Activated T-cell treated with anti-CD3 and anti-CD28 coated beads, Interleukin-2, amount 50 U/mL, for 72 hours (primary cell): ENCODE results near the gene HCRTR1. TPM values are rescaled to one million over a fixed set of nuclear protein-coding genes. Genes with fewer than 3 reads are reported as not detected.

Experiments
- ATAC-seq, 2 donors: fragments of 150-1000 bp; cut with Tn5 transposase; replicated peaks in 1 of 2; 2 replicates each; pipeline ENCODE4 v1.10.0; 2021; ENCODE audit warnings: moderate library complexity in 2 of 2, mild to moderate bottlenecking in 1 of 2
- DNase-seq, 2 donors: peaks; one replicate each; pipeline ENCODE4 v3.0.0; 2021 to 2022; ENCODE audit warnings: mixed read lengths in 1 of 2
- H3K27ac Mint-ChIP-seq: one replicate; pipeline ENCODE4 v1.8.0; 2022; ENCODE audit warnings: mild to moderate bottlenecking, moderate library complexity, mixed read lengths
- H3K27me3 Mint-ChIP-seq: one replicate; pipeline ENCODE4 v1.8.0; 2022; ENCODE audit warnings: low read depth, mixed read lengths
- H3K36me3 Mint-ChIP-seq, 2 donors: one replicate each; pipeline ENCODE4 v1.8.0; 2022; ENCODE audit warnings: mixed read lengths in 2 of 2, mild to moderate bottlenecking in 1 of 2; ENCODE audit not compliant: insufficient read depth in 2 of 2
- H3K4me1 Mint-ChIP-seq: one replicate; pipeline ENCODE4 v1.8.0; 2022; ENCODE audit warnings: low read depth, mixed read lengths
- H3K4me3 Mint-ChIP-seq, 2 donors: one replicate each; pipeline ENCODE4 v1.8.0; 2022; ENCODE audit warnings: mild to moderate bottlenecking in 2 of 2, mixed read lengths in 2 of 2, moderate library complexity in 2 of 2
- H3K9me3 Mint-ChIP-seq, 2 donors: one replicate each; pipeline ENCODE4 v1.8.0; 2022; ENCODE audit warnings: mixed read lengths in 2 of 2
- total RNA-seq, 2 donors: library from RNA; stranded (reverse); gene quantifications; one replicate each; pipeline ENCODE4 v1.2.3, GENCODE V29; 2022

Gene HCRTR1
- total RNA-seq, 2 donors from 2014 or later: not detected

DNA sequence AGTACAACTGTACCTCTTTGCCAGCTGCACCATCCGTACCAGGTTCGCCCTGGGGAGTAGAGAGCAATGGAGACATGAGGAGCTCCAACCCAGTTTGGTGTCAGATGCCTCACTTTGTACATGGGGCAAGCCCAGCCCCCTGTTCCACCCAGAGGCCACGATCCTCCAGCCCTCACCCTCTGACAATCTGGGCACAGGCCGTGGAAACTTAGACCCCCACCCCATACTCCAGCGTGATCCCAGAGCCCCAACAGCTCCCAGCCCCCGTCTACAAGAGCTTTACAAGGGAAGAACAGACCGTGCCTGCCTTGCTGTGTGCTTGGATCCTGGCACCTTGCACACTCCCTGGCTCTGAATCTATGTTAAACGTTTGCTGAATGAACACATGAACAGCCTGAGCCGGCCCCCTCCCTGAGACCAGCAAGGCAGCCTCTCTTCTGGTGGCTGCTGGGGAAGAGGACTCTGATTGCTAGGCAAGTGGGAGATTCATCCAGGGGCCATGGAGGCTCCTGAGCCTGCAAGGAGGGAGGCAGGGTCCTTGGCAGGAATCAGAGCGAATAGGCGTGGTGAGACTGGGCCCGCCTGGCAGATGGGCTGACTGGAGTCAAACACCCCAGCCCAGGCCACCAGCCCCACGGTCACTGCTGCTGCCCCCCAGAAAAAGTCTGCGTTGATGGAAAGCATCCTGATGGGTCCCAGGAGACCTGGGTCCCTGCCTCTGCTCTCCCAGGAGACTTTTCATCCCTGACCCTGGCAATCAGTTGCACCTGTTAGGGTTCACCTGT lies 39.7 kb downstream of the HCRTR1 start:
- no peaks in the 10 kb centered on the region for H3K4me1 Mint-ChIP-seq
- ATAC-seq (no peak), DNase-seq (no peak)
- no peak overlapping the region for H3K27ac Mint-ChIP-seq
- no peaks in the 10 kb centered on the region for H3K36me3 Mint-ChIP-seq
- H3K9me3 Mint-ChIP-seq: no peaks in the 10 kb centered on the region
- H3K4me3 Mint-ChIP-seq: no peak overlapping the region
- H3K27me3 Mint-ChIP-seq: no peaks in the 10 kb centered on the region

DNA sequence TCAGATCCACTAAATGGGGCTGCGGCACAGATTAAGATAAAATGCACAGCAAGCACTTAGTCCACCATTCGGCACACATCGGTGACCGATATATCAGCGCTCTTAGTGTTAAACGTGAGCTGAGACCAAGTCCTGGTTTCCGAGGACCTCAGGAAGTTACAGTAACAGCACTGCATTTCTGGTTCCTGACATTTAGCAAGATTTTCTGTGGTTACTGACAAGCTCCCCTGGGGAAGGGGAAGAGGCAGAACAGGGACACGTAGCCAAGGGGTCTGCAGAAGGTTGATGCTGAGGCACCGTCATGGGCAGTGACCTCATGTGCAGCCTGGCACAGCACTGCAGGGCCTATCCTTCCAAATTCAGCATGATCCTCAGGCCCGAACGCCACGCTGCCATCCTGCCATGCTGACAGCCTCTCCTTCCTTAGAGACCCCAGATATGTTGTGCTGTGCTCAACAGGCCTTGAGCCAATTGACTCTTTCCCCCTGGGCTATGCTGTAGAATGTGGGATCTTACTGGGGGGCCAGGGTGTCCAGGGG lies 40.6 kb downstream of the HCRTR1 start:
- ATAC-seq (no peak), DNase-seq (no peak)
- Mint-ChIP-seq H3K27me3 (peaks cover 2% of the 10 kb centered on the region), H3K9me3 (no peaks in the 10 kb centered on the region), H3K36me3 (no peaks in the 10 kb centered on the region), H3K4me1 (no peaks in the 10 kb centered on the region), H3K4me3 (no peak overlapping the region), H3K27ac (no peak overlapping the region)

DNA sequence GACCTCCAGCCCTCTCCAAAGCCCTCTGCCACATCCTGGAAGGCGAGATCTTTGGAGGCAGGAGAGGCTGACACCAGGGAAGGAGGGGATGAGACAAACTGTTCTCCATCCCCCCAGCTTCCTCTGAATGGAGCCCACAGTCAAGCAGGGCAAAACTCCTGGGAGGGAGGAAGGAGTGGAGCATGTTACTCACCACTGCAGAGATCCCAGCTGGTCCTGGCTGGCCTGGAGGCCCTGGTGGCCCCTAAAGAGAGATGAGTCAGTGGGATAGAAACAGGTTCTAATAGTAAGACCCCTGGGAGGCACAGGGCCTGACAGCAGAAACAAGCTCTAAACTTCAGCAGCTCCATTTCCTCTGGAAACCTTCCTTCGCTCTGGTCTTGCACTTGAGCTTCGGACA lies 41.2 kb downstream of the HCRTR1 start:
- Mint-ChIP-seq H3K27ac (no peak overlapping the region), H3K36me3 (no peaks in the 10 kb centered on the region), H3K27me3 (peaks cover 6% of the 10 kb centered on the region), H3K4me3 (no peak overlapping the region), H3K4me1 (no peaks in the 10 kb centered on the region), H3K9me3 (no peaks in the 10 kb centered on the region)
- DNase-seq: no peak
- ATAC-seq: no peak

DNA sequence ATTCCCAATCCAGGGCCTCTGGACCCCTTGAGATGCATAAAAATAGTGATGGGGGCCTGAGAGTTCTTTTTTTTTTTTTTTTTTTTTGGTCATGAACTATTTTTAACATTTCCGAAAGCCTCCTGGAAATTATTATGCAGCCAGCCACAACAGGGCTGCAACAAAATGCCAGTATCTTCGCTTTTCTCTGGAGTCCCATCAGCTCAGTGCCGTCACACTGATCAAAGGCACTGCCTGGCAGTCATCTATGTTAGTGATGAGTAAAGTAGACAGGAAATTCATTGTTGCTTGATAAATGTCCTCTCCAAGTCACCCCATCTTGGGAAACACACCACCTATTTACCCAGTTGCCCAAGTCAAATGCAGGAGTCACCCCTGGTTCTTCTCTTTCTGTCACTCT lies 42.4 kb downstream of the HCRTR1 start:
- DNase-seq (no peak), ATAC-seq (no peak)
- peaks cover 6% of the 10 kb centered on the region for H3K27me3 Mint-ChIP-seq
- H3K27ac Mint-ChIP-seq: no peak overlapping the region
- H3K36me3 Mint-ChIP-seq: no peaks in the 10 kb centered on the region
- no peaks in the 10 kb centered on the region for H3K4me1 Mint-ChIP-seq
- no peaks in the 10 kb centered on the region for H3K9me3 Mint-ChIP-seq
- H3K4me3 Mint-ChIP-seq: no peak overlapping the region

DNA sequence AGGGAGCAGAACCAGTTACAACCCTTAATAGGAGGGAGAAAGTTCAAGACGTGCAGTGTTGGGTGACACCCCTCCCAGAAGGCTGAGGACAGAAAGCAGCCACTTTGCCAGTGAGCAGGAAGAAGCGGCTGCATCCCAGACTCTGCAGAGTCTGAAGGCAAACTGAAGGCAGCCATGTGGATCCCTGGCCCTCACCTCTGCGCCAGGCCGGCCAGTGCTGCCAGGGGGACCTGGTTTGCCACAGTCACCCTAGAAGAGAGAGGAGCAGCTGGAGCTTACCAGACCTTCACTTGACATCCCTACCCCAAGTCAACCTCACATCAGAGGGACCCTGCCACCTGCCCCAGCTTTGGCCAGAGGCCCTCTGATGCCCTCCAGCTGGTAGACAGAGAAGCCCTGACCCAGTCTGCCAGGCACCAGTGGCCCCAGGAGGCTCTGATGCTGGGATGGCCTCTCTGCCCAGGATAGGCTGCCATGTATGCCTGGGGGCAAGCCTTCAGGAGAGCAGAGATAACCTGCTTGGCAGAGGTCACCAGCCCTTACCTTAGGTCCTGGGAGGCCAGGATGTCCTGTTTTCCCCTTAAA lies 43.5 kb downstream of the HCRTR1 start:
- no peaks in the 10 kb centered on the region for H3K4me1 Mint-ChIP-seq
- H3K9me3 Mint-ChIP-seq: no peaks in the 10 kb centered on the region
- no peaks in the 10 kb centered on the region for H3K36me3 Mint-ChIP-seq
- DNase-seq: no peak
- peaks cover 6% of the 10 kb centered on the region for H3K27me3 Mint-ChIP-seq
- no peak overlapping the region for H3K27ac Mint-ChIP-seq
- no peak for ATAC-seq
- no peak overlapping the region for H3K4me3 Mint-ChIP-seq

DNA sequence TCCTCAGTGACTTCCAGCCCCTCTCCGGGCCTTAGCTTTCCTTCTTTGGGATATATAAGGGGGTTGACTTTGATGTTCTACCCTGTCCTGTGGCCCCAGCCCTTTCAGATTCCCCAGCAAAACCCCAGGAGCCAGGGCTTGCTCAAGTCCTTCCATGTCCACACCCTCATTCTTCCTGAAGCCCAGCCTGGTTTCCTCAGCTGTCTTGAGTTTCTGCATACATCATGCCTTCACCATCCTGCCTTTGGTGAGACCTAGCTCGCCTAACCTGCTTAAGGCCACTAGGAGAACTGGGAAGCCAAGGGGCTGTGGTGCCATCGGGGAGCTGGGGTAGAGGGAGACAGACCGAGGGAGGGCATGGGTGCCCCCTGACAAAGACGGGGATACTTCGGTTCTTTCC lies 44.4 kb downstream of the HCRTR1 start:
- DNase-seq (no peak), ATAC-seq (no peak)
- Mint-ChIP-seq H3K27me3 (peaks cover 6% of the 10 kb centered on the region), H3K9me3 (no peaks in the 10 kb centered on the region), H3K4me3 (no peak overlapping the region), H3K4me1 (no peaks in the 10 kb centered on the region), H3K27ac (no peak overlapping the region), H3K36me3 (no peaks in the 10 kb centered on the region)

DNA sequence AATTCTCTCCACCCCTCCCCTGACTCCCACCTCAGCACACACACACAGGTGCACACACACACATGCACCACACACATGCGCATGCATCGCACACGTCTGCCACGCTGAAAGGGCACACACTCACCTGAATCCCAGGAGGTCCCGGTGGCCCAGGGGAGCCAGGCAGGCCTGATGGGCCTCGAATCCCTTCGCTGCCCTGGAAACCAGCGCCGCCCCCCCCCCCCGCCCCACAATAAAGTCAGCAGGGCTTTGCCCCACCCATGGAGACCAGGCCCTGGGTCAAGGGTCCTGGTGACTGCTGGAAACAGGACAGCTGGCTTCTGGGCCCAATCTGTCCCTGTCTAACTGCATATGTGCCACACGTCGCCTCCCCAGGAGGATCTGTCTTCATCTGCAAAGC lies 45.0 kb downstream of the HCRTR1 start:
- Mint-ChIP-seq H3K9me3 (no peaks in the 10 kb centered on the region), H3K4me3 (no peak overlapping the region), H3K36me3 (no peaks in the 10 kb centered on the region), H3K27me3 (peaks cover 6% of the 10 kb centered on the region), H3K4me1 (no peaks in the 10 kb centered on the region), H3K27ac (no peak overlapping the region)
- ATAC-seq (no peak), DNase-seq (no peak)

DNA sequence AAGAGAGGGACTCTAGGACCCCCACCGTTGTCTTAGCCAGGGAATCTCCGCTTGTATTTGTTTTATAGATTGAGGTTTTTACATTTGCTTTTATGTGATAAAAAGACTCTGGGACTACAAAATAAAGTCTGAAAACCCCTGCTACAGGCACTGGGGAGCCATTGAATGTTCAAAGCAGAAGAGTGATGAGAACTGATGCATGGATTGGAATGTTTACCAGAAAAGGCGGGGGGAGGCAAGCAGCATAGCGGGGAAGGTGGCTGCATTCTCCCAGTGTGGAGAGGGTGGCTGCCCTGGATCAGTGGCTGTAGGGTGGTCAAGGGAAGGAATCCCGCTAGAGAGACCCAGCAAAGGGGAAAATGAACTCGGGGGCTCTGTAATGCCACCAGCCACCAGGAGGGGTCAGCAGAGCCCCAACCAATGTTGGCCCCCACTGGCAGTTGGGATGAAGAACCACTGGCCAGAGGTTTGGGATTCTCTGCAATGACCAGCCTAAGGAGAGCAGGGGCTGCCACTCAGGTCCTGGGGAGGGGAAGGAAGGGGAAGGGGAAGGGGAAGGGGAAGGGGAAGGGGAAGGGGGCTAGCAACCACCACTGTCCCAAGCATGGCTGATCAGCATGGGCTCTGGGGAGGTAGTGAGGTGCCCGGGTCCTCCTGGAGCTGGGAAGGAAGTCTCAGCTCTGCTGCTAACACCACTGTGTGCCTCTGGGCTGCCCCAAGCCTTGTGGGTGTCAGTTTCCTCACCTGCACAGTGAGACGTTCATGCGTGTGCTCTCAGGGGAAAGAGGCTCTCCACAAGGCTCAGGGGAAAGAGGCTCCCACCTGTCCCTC lies 46.3 kb downstream of the HCRTR1 start:
- Mint-ChIP-seq H3K27me3 (peaks cover 6% of the 10 kb centered on the region), H3K36me3 (no peaks in the 10 kb centered on the region), H3K27ac (no peak overlapping the region), H3K9me3 (no peaks in the 10 kb centered on the region), H3K4me1 (no peaks in the 10 kb centered on the region), H3K4me3 (no peak overlapping the region)
- ATAC-seq: peak; percentile 40 to 50
- peak; percentile 57 to 72 for DNase-seq

DNA sequence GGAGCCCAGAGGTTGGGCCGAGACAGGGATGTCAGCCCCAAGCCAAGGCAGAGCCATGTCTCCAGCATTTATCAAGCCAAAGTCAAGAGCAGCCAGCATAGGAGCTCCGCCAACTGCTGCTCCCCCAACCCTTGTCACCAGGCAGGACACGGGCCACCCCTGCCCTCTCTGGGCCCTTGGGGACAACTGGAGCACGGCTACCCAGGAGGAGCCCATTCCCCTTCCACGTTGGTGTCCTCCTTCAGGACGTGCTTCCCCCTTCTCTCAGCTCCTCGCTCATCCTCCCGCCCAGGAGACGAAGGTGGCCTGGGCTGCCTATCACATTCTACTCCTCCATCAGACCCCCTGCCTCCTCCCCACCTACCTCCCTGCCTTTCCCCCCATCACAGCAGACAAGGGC lies 47.0 kb downstream of the HCRTR1 start:
- H3K27ac Mint-ChIP-seq: no peak overlapping the region
- H3K9me3 Mint-ChIP-seq: no peaks in the 10 kb centered on the region
- ATAC-seq (peak in 1 of 2 donors; percentile 18), DNase-seq (no peak)
- H3K4me3 Mint-ChIP-seq: no peak overlapping the region
- H3K36me3 Mint-ChIP-seq: no peaks in the 10 kb centered on the region
- H3K27me3 Mint-ChIP-seq: peaks cover 9% of the 10 kb centered on the region
- peaks cover under 1% of the 10 kb centered on the region for H3K4me1 Mint-ChIP-seq

DNA sequence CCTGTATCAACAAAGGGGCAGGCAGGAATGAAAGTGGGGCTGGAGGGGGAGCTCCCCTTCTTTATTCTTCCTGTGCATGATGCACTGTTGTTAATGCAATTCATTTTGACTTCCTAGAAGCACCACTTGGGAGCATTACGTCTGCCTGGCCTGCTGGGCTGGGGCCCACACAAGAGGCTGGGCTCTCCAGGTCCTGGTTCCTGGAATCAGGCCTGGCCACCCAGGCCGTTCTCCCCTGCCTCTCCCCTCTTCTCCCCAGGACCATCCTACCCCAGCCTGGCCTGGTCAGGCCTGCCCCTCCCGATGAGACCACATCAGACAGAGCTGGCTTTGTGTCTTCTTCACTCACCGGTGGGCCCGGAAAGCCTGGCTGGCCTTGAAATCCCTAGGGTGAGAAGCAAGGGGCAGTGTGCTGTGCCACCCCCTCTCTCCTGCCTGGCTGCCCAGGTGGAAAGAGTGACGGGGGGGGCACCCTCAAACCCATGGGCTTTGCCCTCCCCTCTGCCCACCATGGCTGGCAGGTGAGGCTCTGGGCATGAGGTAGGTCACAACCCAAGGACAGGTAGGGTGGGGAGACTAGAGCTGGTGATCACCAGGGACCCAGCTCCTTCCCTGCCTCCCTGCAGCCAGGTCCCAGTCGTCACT lies 47.9 kb downstream of the HCRTR1 start:
- Mint-ChIP-seq H3K4me1 (peaks cover 9% of the 10 kb centered on the region), H3K27ac (no peak overlapping the region), H3K4me3 (no peak overlapping the region), H3K27me3 (peaks cover 18% of the 10 kb centered on the region), H3K36me3 (no peaks in the 10 kb centered on the region), H3K9me3 (no peaks in the 10 kb centered on the region)
- ATAC-seq: no peak
- DNase-seq: no peak

DNA sequence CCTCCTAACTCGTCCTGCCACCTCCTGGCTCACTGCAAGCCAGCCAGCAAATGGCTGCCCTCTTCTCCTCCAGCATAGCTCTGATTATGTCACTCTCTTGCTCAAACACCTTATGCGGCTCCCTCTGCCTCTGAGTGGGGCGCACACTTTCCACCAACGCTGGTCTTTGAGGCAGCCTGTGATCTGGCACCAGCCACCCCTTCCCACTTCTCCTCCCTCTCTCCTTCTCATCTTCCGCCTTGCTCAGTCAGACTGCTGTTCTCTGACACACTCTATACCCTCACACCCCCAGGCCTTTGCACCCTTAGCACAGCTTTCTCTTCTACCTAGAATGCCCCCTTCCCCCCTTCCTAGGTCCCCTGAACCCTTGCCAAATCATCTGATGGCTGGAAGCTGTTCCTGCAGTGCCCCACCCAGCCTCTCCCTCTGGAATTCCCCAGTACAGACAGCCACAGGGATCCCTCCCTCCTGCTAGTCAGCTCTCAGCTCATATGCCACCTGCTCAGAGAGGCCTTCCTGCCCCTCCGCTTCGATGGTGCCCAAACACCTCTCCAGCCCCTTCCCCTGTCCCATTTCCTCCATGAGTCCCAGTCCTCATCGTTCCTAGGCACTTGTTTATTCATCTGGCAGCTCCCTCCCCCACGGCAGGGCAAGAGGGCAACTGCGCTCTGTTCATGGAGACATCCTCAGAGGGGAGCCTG lies 48.9 kb downstream of the HCRTR1 start:
- Mint-ChIP-seq H3K4me1 (peaks cover 10% of the 10 kb centered on the region), H3K27ac (no peak overlapping the region), H3K27me3 (peaks cover 27% of the 10 kb centered on the region), H3K4me3 (no peak overlapping the region), H3K9me3 (no peaks in the 10 kb centered on the region), H3K36me3 (no peaks in the 10 kb centered on the region)
- no peak for ATAC-seq
- no peak for DNase-seq

DNA sequence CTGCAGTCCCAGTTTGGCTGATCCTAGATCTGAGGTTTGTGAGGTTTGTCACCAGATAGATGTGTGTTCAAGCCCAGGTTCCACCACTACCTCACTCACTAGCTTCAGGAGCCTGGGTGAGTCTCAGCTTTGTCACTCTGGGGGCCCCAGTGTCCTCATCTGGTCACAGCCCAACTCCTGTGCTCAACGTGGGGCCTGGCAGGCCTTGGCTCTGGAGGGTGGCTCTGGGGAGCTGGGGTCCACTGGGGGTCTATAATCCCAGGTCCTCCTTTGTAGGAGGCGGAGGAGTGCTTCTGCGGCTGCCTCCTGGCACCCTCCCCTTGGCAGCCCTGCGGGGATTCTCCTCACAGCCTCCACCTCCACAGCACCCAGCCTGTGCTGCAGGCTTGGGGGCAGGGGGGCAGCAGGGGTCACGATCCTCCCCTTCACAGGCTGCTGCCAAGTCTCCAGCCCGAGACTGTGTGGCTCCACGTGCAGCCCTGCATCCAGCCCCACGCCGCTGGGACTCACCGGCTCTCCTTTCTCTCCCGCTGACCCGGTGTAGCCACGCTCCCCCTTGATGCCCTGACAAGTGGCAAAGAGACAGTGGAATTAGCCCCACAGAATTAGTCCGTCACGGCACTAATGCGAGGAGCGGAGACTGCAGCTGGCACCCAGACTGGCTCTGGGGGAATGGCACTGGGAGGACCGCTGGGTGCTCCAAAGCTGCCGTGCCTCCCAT lies 49.7 kb downstream of the HCRTR1 start:
- Mint-ChIP-seq H3K4me3 (no peak overlapping the region), H3K27ac (no peak overlapping the region), H3K4me1 (peaks cover 10% of the 10 kb centered on the region), H3K27me3 (peaks cover 27% of the 10 kb centered on the region), H3K9me3 (no peaks in the 10 kb centered on the region), H3K36me3 (no peaks in the 10 kb centered on the region)
- no peak for ATAC-seq
- DNase-seq: no peak
